AG04449 (cell line): Measurements from ENCODE around the gene PLEKHB1.

Experiments
- CTCF ChIA-PET: fragments of 350-600 bp; formaldehyde crosslinking; extraction: SDS; loops from one replicate; lab custom pipeline; 2021; ENCODE audit warnings: antibody characterized with exemption; lab: Yijun Ruan, JAX
- POLR2A ChIA-PET: fragments of 400-600, 350-600 bp; formaldehyde crosslinking; extraction: SDS; loops from one replicate; lab custom pipeline; 2020; ENCODE audit warnings: antibody characterized with exemption, inconsistent platforms; lab: Yijun Ruan, JAX
- DNase-seq: peaks from one replicate; pipeline ENCODE4 v3.0.0-alpha.2; 2010; ENCODE audit warnings: low read depth, low spot score
- H3K4me3 ChIP-seq: 2 replicates; pipeline ENCODE4 v1.5.1; 2011; ENCODE audit warnings: low read depth, mild to moderate bottlenecking, control low read depth, low read length
- TF ChIP-seq, protein P1 (sequence below): IDR thresholded peaks from one replicate; pipeline ENCODE4 v1.5.1; 2011; ENCODE audit warnings: mild to moderate bottlenecking, moderate library complexity, low read length, control low read depth, inconsistent platforms; ENCODE audit not compliant: insufficient read depth; ENCODE audit errors: missing control alignments

Gene PLEKHB1, protein sequence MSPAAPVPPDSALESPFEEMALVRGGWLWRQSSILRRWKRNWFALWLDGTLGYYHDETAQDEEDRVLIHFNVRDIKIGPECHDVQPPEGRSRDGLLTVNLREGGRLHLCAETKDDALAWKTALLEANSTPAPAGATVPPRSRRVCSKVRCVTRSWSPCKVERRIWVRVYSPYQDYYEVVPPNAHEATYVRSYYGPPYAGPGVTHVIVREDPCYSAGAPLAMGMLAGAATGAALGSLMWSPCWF

DNA sequence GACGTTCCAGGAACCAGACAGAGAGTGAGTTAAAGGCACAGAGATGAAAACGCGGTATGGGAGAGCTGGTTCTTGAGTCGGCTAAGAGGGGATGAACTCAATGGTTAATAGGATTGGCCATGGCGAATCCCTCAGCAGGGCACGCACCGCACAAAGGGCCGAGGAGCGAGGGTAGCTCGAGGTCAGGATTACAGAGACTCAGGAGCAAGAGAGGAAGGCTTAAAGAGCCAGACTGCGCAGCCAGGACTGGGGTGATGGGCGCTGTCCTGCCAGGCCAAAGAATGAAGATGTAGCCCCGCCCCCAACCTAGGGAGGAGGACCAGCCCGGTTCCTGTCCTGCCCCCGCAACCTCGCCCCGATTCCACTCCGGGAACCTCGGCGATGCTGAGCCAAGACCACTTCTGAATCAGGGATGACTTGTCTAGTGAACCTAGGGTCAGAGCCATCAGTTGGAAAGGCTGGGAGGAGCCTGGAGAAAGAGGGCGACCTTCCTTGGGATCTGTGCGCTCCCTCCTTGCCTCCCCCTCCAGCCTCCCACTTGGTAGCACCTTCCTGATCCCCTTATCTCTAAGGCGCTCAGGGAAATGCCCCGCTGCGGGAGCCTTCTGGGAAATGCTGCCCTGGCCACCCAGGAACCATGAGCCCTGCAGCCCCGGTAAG is at the start of gene PLEKHB1:
Gene PLEKHB1, plus strand, starts transcription at position 610 of the 660 bp plus-strand sequence. Its CDS starts 28 bp downstream, at position 638.
- POLR2A ChIA-PET, result no interaction called here
- DNase-seq, result no peak
- TF ChIP-seq, protein P1, sequence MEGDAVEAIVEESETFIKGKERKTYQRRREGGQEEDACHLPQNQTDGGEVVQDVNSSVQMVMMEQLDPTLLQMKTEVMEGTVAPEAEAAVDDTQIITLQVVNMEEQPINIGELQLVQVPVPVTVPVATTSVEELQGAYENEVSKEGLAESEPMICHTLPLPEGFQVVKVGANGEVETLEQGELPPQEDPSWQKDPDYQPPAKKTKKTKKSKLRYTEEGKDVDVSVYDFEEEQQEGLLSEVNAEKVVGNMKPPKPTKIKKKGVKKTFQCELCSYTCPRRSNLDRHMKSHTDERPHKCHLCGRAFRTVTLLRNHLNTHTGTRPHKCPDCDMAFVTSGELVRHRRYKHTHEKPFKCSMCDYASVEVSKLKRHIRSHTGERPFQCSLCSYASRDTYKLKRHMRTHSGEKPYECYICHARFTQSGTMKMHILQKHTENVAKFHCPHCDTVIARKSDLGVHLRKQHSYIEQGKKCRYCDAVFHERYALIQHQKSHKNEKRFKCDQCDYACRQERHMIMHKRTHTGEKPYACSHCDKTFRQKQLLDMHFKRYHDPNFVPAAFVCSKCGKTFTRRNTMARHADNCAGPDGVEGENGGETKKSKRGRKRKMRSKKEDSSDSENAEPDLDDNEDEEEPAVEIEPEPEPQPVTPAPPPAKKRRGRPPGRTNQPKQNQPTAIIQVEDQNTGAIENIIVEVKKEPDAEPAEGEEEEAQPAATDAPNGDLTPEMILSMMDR, result no peak
- CTCF ChIA-PET, result interaction anchor here (1.3 to 8.3 kb wide), 5 partner anchors 10 to 295 kb away, joined by 3 to 100 read pairs (median 6); no protein-coding TSS in a partner anchor
- H3K4me3 ChIP-seq, result no peak within 1 kb of the TSS

DNA sequence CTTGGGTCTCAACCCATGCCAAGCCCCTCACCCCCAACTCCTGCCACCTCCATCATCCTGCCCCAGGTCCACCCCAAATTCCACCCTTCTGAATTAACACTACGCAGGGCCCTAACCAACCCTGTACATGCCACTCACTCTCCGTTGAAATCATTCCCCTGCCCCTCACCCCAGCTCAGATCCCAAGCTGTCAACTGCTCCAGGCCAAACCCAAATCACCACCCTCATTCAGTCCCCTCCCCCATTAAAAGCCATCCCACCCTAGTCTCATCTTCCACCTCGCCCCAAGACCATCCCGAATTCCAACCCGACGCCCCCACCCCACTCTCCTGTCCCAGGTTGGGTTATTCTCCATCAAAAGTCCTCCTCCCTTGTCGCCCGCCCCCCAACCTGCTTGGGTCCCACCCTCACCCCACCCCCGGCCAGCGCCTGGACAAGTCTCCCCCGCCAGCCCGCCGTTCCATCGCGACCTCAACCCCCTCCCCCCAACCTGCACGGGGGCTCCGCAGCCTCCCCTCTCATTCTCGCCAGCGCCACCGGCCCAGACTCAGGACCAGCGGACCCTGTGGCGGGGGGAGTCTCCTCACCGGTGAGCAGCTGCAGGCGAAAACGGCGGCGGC is 48.9 kb upstream of the PLEKHB1 start:
- TF ChIP-seq, protein P1, result no peak
- H3K4me3 ChIP-seq, result peak overlapping the region; percentile 82
- ChIA-PET CTCF (interaction anchor here (1.1 to 1.5 kb wide), 2 partner anchors 28 to 64 kb away, joined by 3 to 7 read pairs; no protein-coding TSS in a partner anchor), POLR2A (interaction anchor here (0.6 kb wide), 1 partner anchor 93 kb away, joined by 5 read pairs; no protein-coding TSS in a partner anchor)
- no peak for DNase-seq

DNA sequence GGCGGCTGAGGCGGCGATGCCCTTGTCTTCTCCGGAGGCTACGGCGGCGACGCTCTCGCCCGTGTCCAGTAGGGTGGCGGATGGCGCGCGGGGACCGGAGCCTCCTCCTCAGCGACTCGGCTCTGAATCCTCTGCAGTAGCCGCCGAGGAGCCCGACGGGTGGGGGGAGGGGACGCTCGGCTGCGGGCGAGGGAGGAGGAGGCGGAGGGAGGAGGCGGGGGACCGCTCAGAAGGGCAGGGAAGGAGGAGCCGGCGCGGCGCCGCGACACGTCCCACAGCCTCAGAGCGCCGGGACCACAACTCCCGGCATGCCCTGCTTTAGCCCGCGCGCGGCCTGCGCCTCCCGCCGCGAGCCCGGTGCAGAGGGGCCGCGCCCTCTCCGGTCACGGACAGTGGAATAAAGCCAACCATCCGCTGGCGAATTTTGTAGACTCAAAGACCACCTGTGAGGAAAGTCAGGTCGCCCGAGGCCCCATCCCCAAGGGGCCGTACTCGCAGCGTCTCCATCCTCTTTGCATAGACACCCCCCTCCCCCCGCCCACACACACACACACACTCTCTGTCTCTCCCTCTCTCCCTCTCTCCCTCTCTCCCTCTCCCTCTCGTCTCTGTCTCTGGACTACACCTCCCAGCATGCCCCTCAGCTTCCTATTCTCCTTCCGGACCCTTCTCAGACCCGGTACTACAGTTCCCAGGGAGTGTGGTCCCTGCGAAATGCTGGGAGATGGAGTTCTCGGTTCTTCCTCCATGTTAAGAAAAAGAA is 48.2 kb upstream of the PLEKHB1 start, which contains the start of gene FAM168A:
Gene FAM168A, minus strand, starts transcription at position 157 of the 763 bp plus-strand sequence. CDS start 129,638 bp downstream, outside the sequence.
- ChIA-PET CTCF (interaction anchor here (1.0 to 3.0 kb wide), 4 partner anchors 24 to 247 kb away, joined by 3 to 14 read pairs (median 4); no protein-coding TSS in a partner anchor), POLR2A (interaction anchor here (0.5 to 0.7 kb wide), 6 partner anchors 21 to 291 kb away, joined by 3 to 5 read pairs (median 4); partner anchors contain the start of gene ARHGEF17)
- H3K4me3 ChIP-seq, result peak within 1 kb of the TSS; percentile 82
- TF ChIP-seq, protein P1, result peak; percentile 26
- peak; percentile 84 for DNase-seq

DNA sequence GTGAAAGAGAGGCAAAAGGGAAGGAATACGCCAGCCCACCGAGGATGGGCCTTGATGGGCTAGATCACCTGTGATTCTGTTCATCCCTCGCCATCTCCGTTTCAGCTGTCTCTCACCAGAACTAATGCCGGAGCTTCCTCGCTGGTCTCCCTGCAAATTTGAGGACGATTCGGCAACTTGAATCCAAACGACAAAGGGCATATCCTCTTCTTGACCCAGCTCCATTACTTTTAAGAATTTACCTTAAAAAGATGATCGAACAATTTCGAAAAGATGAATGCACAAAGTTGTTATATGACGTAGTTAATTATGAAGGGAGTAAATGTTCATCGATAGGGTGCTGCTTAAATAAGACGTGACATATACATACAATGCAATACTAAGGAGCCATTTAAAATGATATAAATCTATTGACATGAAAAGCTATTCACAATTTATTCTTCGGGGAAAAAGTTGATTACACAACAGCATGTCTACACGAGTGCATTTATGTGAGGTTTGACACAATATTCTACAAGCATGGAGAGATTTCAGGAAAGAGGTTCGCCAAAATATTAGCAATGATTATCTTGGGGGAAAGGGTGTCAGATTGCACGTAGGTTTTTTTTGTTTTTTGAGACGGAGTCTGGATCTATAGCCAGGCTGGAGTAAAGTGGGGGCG is 47.5 kb upstream of the PLEKHB1 start:
- DNase-seq, result no peak
- H3K4me3 ChIP-seq, result peak overlapping the region; percentile 82
- CTCF ChIA-PET, result interaction anchor here (1.0 to 3.0 kb wide), 4 partner anchors 23 to 248 kb away, joined by 3 to 14 read pairs (median 4); no protein-coding TSS in a partner anchor
- TF ChIP-seq, protein P1, result no peak
- POLR2A ChIA-PET, result interaction anchor here (0.5 to 0.7 kb wide), 5 partner anchors 21 to 291 kb away, joined by 3 to 4 read pairs (median 3); partner anchors contain the start of gene ARHGEF17

DNA sequence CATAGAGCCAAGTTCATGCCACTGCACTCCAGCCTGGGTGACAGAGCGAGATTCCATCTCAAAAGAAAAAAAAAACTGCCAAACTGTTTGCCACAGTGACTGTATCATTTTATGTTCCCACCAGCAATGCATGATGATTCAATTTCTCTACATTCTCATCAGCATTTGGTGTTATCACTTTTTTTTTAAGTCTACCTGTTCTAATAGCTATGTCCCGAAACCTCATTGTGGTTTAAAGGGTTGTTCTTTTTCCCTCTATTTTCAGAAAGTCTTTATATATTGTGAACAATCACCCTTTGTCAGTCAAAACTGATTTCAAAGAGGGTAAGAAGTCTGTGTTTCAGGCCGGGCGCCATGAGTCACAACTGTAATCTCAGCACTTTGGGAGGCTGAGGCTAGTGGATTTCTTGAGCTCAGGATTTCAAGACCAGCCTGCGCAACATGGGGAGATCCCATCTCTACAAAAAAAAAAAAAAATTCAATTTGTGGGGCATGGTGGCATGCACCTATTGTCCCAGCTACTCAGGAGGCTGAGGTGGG is 33.7 kb upstream of the PLEKHB1 start:
- TF ChIP-seq, protein P1, result no peak
- CTCF ChIA-PET, result interaction anchor here (0.6 to 7.1 kb wide), 3 partner anchors 12 to 248 kb away, joined by 3 to 50 read pairs (median 6); no protein-coding TSS in a partner anchor
- DNase-seq, result no peak
- H3K4me3 ChIP-seq, result no peak overlapping the region
- POLR2A ChIA-PET, result no interaction called here
